CD14-positive monocyte (primary cell): ENCODE data around the gene C1QTNF1. TPM values are rescaled to one million over a fixed set of nuclear protein-coding genes. Genes with fewer than 3 reads are reported as not detected.

ENCODE experiments used
- DNase-seq, 3 donors: peaks; one replicate each; pipeline ENCODE4 v3.0.0-alpha.2; 2011 to 2022
- H2AFZ ChIP-seq: 2 replicates; pipeline ENCODE4 v1.6.0; 2012; ENCODE audit warnings: mild to moderate bottlenecking, low read depth, low read length, inconsistent platforms; ENCODE audit not compliant: insufficient read depth, poor library complexity, severe bottlenecking
- H3K27ac ChIP-seq, 2 donors: 1 replicate in 1 of 2; 2 replicates in 1 of 2; pipeline ENCODE4 v1.5.1; 2012 to 2013; ENCODE audit warnings: low read length in 2 of 2, control low read depth in 1 of 2, inconsistent platforms in 1 of 2, low read depth in 1 of 2, mild to moderate bottlenecking in 1 of 2
- H3K27me3 ChIP-seq, 2 donors: one replicate each; pipeline versions ENCODE4 v1.6.0 to v1.6.1; 2011 to 2013; ENCODE audit warnings: low read length in 2 of 2; ENCODE audit not compliant: control insufficient read depth in 2 of 2, insufficient read depth in 2 of 2
- H3K36me3 ChIP-seq, 2 donors: replicated peaks in 1 of 2; 1 replicate in 1 of 2; 2 replicates in 1 of 2; pipeline versions ENCODE4 v1.5.1 to v1.6.1; 2012 to 2013; ENCODE audit warnings: low read length in 2 of 2, control low read depth in 1 of 2, inconsistent platforms in 1 of 2, mild to moderate bottlenecking in 1 of 2; ENCODE audit not compliant: insufficient read depth in 2 of 2, control insufficient read depth in 1 of 2
- H3K4me1 ChIP-seq, 2 donors: 1 replicate in 1 of 2; 2 replicates in 1 of 2; pipeline versions ENCODE4 v1.5.1 to v1.6.1; 2012 to 2013; ENCODE audit warnings: low read length in 2 of 2, control low read depth in 1 of 2, inconsistent platforms in 1 of 2, mild to moderate bottlenecking in 1 of 2, moderate library complexity in 1 of 2; ENCODE audit not compliant: insufficient read depth in 2 of 2, control insufficient read depth in 1 of 2
- H3K4me2 ChIP-seq: replicated peaks from 2 replicates; pipeline ENCODE3; 2012; ENCODE audit warnings: low read length, moderate library complexity, mild to moderate bottlenecking; ENCODE audit not compliant: poor library complexity, severe bottlenecking; ENCODE audit errors: extremely low read depth
- H3K4me3 ChIP-seq, 3 experiments: fragments of 200-600 bp in 1 of 3; sonication (generic) in 1 of 3; replicated peaks in 1 of 3; 1 replicate in 2 of 3; 2 replicates in 1 of 3; pipeline ENCODE4 v1.5.1; 2011 to 2013; ENCODE audit warnings: low read length in 3 of 3, mild to moderate bottlenecking in 3 of 3, control low read depth in 2 of 3, low read depth in 2 of 3, inconsistent platforms in 1 of 3, moderate library complexity in 1 of 3
- H3K79me2 ChIP-seq: 2 replicates; pipeline ENCODE4 v1.6.0; 2012; ENCODE audit warnings: mild to moderate bottlenecking, control low read depth, inconsistent platforms, low read length, moderate library complexity; ENCODE audit not compliant: insufficient read depth
- H3K9ac ChIP-seq: 2 replicates; pipeline ENCODE4 v1.6.0; 2017; ENCODE audit warnings: low read length, mild to moderate bottlenecking; ENCODE audit not compliant: insufficient read depth, poor library complexity, severe bottlenecking
- H3K9me3 ChIP-seq, 2 donors: replicated peaks in 1 of 2; 1 replicate in 1 of 2; 2 replicates in 1 of 2; pipeline versions ENCODE4 v1.5.1 to v1.6.1; 2012 to 2013; ENCODE audit warnings: low read length in 2 of 2, control low read depth in 1 of 2; ENCODE audit not compliant: control insufficient read depth in 1 of 2, insufficient read depth in 1 of 2
- H4K20me1 ChIP-seq: 2 replicates; pipeline ENCODE4 v1.6.0; 2012; ENCODE audit warnings: mild to moderate bottlenecking, low read length, control low read depth, moderate library complexity; ENCODE audit not compliant: insufficient read depth
- H3K27ac Mint-ChIP-seq, 7 donors: one replicate each; pipeline ENCODE4 v1.8.0; 2020; ENCODE audit warnings: mild to moderate bottlenecking in 7 of 7, mixed read lengths in 7 of 7, moderate library complexity in 6 of 7, inconsistent platforms in 2 of 7
- H3K27me3 Mint-ChIP-seq, 3 donors: one replicate each; pipeline ENCODE4 v1.8.0; 2021 to 2022; ENCODE audit warnings: low read depth in 3 of 3, mild to moderate bottlenecking in 3 of 3, mixed read lengths in 3 of 3, moderate library complexity in 3 of 3, inconsistent platforms in 1 of 3
- H3K36me3 Mint-ChIP-seq, 2 donors: one replicate each; pipeline ENCODE4 v1.8.0; 2020; ENCODE audit warnings: mixed read lengths in 2 of 2, inconsistent platforms in 1 of 2, mild to moderate bottlenecking in 1 of 2
- H3K4me1 Mint-ChIP-seq: one replicate; pipeline ENCODE4 v1.8.0; 2020; ENCODE audit warnings: mild to moderate bottlenecking, mixed read lengths
- H3K4me3 Mint-ChIP-seq, 2 donors: one replicate each; pipeline ENCODE4 v1.8.0; 2020; ENCODE audit warnings: mild to moderate bottlenecking in 2 of 2, mixed read lengths in 2 of 2, moderate library complexity in 1 of 2
- H3K9me3 Mint-ChIP-seq, 7 donors: one replicate each; pipeline ENCODE4 v1.8.0; 2020 to 2022; ENCODE audit warnings: mixed read lengths in 7 of 7, mild to moderate bottlenecking in 6 of 7, moderate library complexity in 6 of 7, inconsistent platforms in 2 of 7
- CTCF ChIP-seq: fragments of 200-600 bp; IDR thresholded peaks from one replicate; pipeline ENCODE4 v1.8.0; 2022; ENCODE audit warnings: antibody characterized with exemption, mild to moderate bottlenecking
- WGBS: methylation state at CpG from one replicate; pipeline ENCODE4 v1.1.5; 2013; ENCODE audit warnings: missing lambda C conversion rate; ENCODE audit not compliant: insufficient coverage; 5-methylcytosine and 5-hydroxymethylcytosine counted together
- intact Hi-C, 2 donors: fragments of 100-400 bp; cut with micrococcal nuclease; formaldehyde crosslinking; loops; one replicate each; pipeline versions ENCODE4 v1.15.0 to v1.15.1; 2023
- polyA plus RNA-seq, 3 donors: library from polyadenylated mRNA; depleted of rRNA in 1 of 3; unstranded in 2 of 3; stranded (reverse) in 1 of 3; fragments of 300-500 nt in 2 of 3; fragments of >200 nt in 1 of 3; fragmentation: Illumina TruSeq in 2 of 3; gene quantifications; 1 replicate in 2 of 3; 2 replicates in 1 of 3; pipeline ENCODE4 v1.2.3, GENCODE V29; 2012 to 2021

C1QTNF1 gene
- polyA plus RNA-seq, 3 donors: not detected

GRCh38 chr17:79042421-79043190 lies 18.6 kb downstream of the C1QTNF1 start:
- no peaks in the 10 kb centered on the region for H3K9me3 ChIP-seq
- H4K20me1 ChIP-seq: no peaks in the 10 kb centered on the region
- Mint-ChIP-seq H3K4me1 (peaks cover 8% of the 10 kb centered on the region), H3K4me3 (no peak overlapping the region), H3K36me3 (no peaks in the 10 kb centered on the region), H3K27ac (no peak overlapping the region), H3K27me3 (peaks cover 12 to 50% (median 34%) of the 10 kb centered on the region in 3 donors), H3K9me3 (peaks cover 0 to 7% (median 0%) of the 10 kb centered on the region in 7 donors)
- H3K4me1 ChIP-seq: no peaks in the 10 kb centered on the region
- no peaks in the 10 kb centered on the region for H3K36me3 ChIP-seq
- no peak overlapping the region for H3K27ac ChIP-seq
- DNase-seq: peak; percentile 29 to 75 (median 66)
- 94% methylated on average over 7 of the region's 13 CpGs for WGBS
- intact Hi-C loops: no loop called here
- no peak overlapping the region for H2AFZ ChIP-seq
- peak; percentile 97 for TF ChIP-seq CTCF
- no peak overlapping the region for H3K9ac ChIP-seq
- no peak overlapping the region for H3K4me3 ChIP-seq
- no peaks in the 10 kb centered on the region for H3K79me2 ChIP-seq
- no peak overlapping the region for H3K4me2 ChIP-seq
- H3K27me3 ChIP-seq: peaks cover 0 to 6% of the 10 kb centered on the region in 2 donors

GRCh38 chr17:79043191-79043930 lies 19.4 kb downstream of the C1QTNF1 start:
- H2AFZ ChIP-seq: no peak overlapping the region
- Mint-ChIP-seq H3K4me3 (no peak overlapping the region), H3K9me3 (peaks cover 0 to 7% (median 0%) of the 10 kb centered on the region in 7 donors), H3K27me3 (peaks cover 9 to 46% (median 32%) of the 10 kb centered on the region in 3 donors), H3K27ac (peak overlapping the region in 1 of 7 donors; percentile 26), H3K36me3 (no peaks in the 10 kb centered on the region), H3K4me1 (peaks cover 5% of the 10 kb centered on the region)
- H3K36me3 ChIP-seq: no peaks in the 10 kb centered on the region
- no peaks in the 10 kb centered on the region for H3K4me1 ChIP-seq
- no peak for TF ChIP-seq CTCF
- H3K27me3 ChIP-seq: peaks cover 0 to 6% of the 10 kb centered on the region in 2 donors
- no peaks in the 10 kb centered on the region for H4K20me1 ChIP-seq
- WGBS: 95% methylated on average over 6 of the region's 10 CpGs
- H3K4me3 ChIP-seq: no peak overlapping the region
- no peaks in the 10 kb centered on the region for H3K79me2 ChIP-seq
- no peak overlapping the region for H3K9ac ChIP-seq
- no peaks in the 10 kb centered on the region for H3K9me3 ChIP-seq
- no peak for DNase-seq
- H3K4me2 ChIP-seq: no peak overlapping the region
- H3K27ac ChIP-seq: no peak overlapping the region
- intact Hi-C loops: no loop called here
